HG02840 (cell line): ENCODE data around the gene ACIN1.
"Not testable (repeated sequence)": the region's sequence is repeated elsewhere in the genome, so short reads cannot be mapped to it uniquely, and the experiment has no call there.

Source experiments
- ATAC-seq: cut with Tn5 transposase; IDR thresholded peaks from one replicate; pipeline ENCODE4 v1.9.1; 2021; ENCODE audit warnings: mild to moderate bottlenecking, moderate library complexity, moderate number of reproducible peaks; ENCODE audit not compliant: unreplicated experiment, low FRiP score

Gene ACIN1

GRCh38 chr14:23109769-23110168 lies 14.8 kb upstream of the ACIN1 start:
- ATAC-seq: no peak

- not testable (repeated sequence) for ATAC-seq
Observed at GRCh38 chr14:23108169-23108568, 13.2 kb upstream of the ACIN1 start.

- ATAC-seq: not testable (repeated sequence)
Observed at GRCh38 chr14:23107620-23108019, 12.7 kb upstream of the ACIN1 start.

DNA sequence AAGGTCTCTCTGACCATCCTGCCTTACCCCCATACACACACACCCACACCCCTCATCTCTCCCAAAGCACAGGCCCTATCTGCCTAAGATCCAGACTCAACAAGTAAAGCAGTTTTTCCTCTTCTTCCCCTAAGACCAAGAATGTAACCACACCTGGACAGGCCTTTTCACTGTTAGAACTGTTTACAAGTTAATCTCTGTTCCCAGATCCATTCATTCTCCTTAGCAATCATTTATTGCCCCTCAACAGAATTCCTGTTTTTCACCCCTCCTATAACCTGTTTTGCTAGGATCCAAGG lies 11.8 kb upstream of the ACIN1 start:
- ATAC-seq: no peak

GRCh38 chr14:23105348-23105824 lies 10.4 kb upstream of the ACIN1 start:
- no peak for ATAC-seq

- ATAC-seq: no peak
Observed at GRCh38 chr14:23104591-23105347, 9.8 kb upstream of the ACIN1 start, which contains the start of gene CIROP. TSS of gene CIROP (minus strand) at chr14:23104989. CDS start at chr14:23104920, 69 bp downstream.

- ATAC-seq: no peak
Observed at GRCh38 chr14:23104070-23104590, 9.2 kb upstream of the ACIN1 start.

GRCh38 chr14:23103581-23103980 lies 8.6 kb upstream of the ACIN1 start:
- ATAC-seq: no peak

- no peak for ATAC-seq
Observed at GRCh38 chr14:23102801-23103200, 7.9 kb upstream of the ACIN1 start.

DNA sequence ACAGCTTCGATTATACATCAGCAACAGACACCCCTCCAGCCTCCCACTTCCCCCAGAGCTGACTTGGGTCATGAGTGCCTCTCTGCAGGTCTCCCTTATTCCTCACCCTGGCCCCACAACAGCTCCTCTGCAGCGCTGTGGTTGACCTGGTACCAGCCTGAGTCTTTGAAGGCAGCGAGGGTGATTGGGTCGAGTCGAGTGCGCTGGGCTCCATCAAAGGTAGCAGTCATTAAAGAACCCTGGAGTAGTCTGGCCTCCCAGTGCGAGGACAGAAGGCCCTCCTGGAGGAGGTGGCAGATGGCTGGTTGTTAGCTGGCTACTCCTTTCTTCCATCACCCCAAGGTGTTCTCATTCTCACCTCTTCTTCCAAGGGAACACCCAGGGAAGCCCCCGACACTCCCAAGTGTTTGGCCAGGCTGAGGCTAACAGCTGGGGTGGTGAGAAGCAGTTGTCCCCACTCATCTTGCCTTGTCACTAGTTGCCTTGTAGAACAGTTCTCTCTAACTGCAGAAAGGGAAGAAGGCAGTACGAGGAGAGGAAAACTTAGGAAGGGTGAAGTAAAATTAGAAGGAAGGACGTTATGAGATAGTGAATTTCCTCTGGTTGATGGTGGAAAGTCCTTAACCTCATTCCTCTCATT lies 7.2 kb upstream of the ACIN1 start:
- no peak for ATAC-seq

DNA sequence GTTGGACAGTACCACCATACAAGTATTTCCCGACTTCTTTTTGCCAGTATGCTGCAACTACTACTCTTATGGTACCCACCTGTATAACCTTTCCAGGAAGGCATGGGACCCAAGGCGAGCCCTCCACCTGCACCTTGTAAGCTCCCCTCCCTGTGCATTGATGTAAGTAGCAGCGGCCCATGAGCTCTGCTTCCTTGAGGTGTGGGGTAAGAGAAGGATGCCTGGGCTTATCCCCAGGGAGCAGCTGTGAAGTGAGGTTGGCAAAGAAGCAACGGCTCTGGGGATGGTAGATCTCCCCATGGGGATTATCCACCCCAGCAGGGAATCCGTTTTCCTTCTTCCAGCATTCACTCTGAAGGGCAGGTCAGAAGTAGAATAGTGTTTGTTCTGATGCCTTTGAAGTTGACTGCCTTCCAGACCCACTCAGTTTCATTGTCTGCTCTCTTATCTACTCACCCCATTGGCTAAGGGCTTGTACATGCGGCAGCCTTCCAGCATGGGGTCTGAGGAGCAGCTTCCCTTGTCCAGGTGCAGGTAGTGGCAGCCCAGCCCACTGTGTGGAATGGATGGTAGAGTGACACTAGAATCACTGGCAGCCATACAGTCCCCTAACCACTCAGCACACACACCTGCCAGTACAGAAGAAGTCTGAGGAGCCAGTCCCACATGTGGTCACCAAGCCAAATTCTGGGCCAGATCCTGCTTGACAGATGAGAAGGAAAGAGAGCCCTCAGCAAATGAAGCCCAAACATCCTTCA lies 6.5 kb upstream of the ACIN1 start:
- no peak for ATAC-seq

- ATAC-seq: no peak
Observed at GRCh38 chr14:23099212-23099861, 4.4 kb upstream of the ACIN1 start.

DNA sequence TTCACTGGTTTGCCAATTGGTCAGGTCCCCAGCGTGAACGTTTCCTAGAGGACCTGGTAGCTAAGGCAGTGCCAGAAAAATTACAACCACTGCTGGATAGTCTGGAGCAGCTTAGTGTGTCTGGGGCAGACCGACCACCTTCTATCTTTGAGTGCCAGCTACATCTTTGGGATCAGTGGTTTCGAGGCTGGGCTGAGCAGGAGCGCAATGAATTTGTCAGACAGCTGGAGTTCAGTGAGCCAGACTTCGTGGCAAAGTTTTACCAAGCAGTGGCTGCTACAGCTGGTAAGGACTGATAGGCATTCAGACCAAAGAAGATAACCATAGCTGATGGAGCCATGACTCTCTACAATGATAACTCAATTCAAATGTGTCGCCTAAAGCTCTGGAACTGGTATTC lies 2.9 kb upstream of the ACIN1 start:
- no peak for ATAC-seq

- ATAC-seq: peak; percentile 96
Observed at GRCh38 chr14:23095196-23096108, 516 bp upstream of the ACIN1 start, which contains the start of gene C14orf119. TSS of gene C14orf119 (plus strand) at chr14:23095505. CDS start at chr14:23097659, 2,154 bp downstream.

GRCh38 chr14:23093991-23094665 lies 808 bp downstream of the ACIN1 start:
- ATAC-seq: no peak

DNA sequence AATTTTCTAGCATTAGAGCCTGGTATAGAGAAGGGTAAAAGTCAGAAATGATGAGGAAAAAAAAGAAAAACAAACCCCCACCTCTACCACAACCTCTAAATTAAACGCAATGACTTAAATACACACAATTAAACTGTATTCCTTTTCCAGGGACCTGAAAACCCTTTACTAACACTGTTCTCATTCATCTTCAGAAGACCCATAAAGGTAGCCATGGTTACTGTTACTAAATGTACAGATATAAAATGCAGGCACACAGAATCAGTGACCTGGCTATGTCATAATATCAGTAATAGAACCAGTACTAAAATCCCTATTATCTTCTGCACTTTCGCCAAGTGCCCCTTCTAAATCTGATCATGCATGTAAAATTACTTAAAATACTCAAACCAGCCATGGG lies 1.4 kb downstream of the ACIN1 start:
- ATAC-seq: no peak

GRCh38 chr14:23093104-23093503 lies 1.8 kb downstream of the ACIN1 start:
- ATAC-seq: no peak

- ATAC-seq: no peak
Observed at GRCh38 chr14:23091294-23092225, 3.4 kb downstream of the ACIN1 start.
